HUDEP-2 (cell line): Measurements from ENCODE around the gene TMEM79.
"Not testable (repeated sequence)": the region's sequence is repeated elsewhere in the genome, so short reads cannot be mapped to it uniquely, and the experiment has no call there.

Experiments
- DNase-seq, 76 experiments: peaks; one replicate each; lab custom pipeline; 2025; ENCODE audit not compliant: unreplicated experiment in 76 of 76; lab: John Stamatoyannopoulos, UW

Gene TMEM79

GRCh38 chr1:156298852-156299357 is 14.8 kb downstream of the TMEM79 start, which contains the start of gene VHLL:
TSS of gene VHLL (minus strand) at chr1:156299307. CDS start at chr1:156299189, 118 bp downstream.
- DNase-seq, result no peak

DNA sequence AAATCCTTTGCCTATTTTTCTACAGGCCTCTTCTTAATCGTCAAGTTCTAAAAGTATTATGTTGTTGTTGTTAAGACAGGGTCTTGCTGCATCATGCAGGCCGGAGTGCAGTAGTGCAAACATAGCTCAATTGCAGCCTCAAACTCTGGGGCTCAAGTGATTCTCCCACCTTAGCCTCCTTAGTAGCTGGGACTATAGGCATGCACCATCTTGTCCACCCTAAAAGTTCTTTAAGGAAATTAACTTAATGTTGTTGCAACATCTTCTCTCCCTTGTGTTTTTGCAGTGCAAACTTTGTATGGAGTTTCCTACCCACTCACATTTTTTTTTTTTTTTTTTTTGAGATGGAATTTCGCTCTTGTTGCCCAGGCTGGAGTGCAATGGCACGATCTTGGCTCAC is 19.1 kb downstream of the TMEM79 start:
- DNase-seq, result no peak

DNA sequence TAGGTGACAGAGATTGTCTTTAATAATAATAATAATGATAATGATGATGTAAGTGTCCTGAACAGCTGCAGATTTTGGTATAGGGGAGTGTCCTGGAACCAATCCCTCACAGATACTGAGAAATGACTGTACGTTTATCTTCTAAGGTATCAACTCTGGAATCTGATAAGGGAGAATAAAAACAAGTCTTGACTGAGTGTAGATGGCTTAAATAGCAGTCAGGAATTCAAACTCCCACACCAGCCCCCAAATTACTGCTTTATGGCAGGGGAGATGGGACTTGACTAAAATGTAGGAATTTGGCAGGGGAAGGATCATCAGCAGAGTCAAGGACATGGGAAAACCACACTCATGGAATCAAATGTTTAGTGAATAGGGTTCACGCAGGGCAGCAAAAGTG is 21.1 kb downstream of the TMEM79 start:
- DNase-seq, result no peak

GRCh38 chr1:156308078-156308477 is 24.0 kb downstream of the TMEM79 start:
- DNase-seq, result no peak

GRCh38 chr1:156310962-156311361 is 26.8 kb downstream of the TMEM79 start:
- no peak for DNase-seq

- DNase-seq, result no peak
Observed at GRCh38 chr1:156316909-156317308, 32.8 kb downstream of the TMEM79 start.

DNA sequence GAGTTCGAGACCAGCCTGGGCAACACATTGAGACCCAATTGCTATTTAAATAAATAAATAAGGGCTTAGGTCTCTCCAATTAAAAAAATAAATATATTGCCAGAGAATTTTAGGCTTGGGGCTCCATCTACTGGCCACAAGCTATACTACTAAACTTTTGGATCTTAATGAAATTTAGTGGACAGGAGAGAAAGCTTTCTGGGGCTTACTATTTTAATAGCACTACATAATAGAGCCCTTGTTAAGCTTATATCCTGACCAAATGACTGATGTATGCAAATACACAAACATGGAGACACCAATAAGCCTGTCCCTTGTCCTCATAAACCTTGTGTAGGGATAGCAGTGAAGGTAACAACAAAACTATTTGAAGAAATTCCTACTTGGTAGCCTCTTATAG is 35.5 kb downstream of the TMEM79 start:
- DNase-seq, result peak in 7 of 76 experiments; percentile 2 to 17 (median 7)

- no peak for DNase-seq
Observed at GRCh38 chr1:156320560-156320959, 36.4 kb downstream of the TMEM79 start.

DNA sequence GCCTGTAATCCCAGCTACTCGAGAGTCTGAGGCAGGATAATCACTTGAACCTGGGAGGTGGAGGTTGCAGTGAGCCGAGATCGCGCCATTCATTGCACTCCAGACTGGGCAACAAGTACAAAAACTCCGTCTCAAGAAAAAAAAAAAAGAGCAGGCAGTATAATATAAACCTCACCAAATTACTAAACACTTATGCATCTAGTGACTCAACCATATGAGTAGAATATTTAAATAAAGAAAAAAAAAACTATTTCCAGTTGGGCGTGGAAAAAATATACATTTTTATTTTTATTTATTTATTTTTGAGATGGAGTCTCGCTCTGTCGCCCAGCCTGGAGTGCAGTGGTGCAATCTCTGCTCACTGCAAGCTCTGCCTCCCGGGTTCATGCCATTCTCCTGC is 39.1 kb downstream of the TMEM79 start:
- DNase-seq, result not testable (repeated sequence)

DNA sequence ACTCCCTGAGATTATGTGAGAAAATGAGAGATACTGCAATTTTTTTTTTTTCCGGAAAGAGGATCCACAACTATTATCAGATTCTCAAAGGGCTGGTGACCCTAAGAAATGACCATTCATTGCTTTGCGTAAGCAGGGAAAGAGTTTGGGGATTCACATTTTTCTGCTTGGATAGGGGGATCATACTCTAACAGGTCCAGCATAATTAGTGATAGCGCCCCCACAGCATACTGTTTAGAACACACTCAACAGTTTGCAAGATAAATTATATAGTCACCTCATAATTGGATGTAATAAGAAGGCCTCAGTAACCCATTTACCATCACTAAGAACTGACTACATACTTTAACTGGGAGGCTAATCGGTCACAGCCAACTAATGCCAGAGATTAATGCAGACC is 52.1 kb downstream of the TMEM79 start:
- DNase-seq, result peak in 16 of 76 experiments; percentile 5 to 50 (median 20)

GRCh38 chr1:156337052-156337887 is 53.1 kb downstream of the TMEM79 start:
- peak in 2 of 76 experiments; percentile 5 to 8 for DNase-seq

GRCh38 chr1:156337888-156338179 is 53.7 kb downstream of the TMEM79 start:
- DNase-seq, result no peak

DNA sequence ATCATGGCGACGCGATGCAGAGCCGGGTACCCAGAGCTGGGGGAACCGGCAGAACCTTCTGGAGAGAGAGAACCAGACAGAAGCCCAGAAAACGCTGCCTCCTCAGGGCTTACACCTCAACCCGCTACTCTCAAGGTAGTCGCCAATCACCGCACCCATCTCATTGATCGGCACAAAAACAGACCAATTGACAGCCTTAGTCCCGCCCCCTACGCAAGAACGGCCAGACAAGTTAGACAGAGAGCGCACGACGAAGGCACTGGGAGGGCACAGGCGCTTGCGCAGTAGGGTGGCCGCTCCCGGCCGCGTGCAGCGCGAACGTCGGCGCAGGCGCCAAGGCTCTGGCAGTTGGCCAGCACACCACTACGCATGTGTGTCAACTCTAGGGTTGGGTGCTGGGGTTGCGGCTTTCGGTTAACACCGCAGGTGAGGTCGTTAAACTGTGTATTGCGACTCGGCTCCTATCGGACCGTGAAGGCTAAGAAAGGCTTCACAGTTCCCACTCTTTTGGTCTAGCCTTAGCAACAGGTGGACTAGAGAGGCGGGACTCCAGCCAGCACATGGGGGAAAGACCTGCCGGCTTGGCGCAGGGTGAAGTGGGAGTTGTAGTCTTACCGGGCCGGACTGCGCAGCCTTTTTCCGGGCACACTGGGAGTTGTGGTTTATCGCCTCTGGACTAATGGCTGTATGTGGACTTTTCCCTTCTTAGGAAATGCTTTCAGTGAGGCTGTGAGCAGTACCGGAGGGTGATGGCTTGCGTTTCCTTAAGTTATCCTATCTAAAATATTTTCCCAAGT is 54.3 kb downstream of the TMEM79 start, which contains the start of the genes CCT3 and TSACC:
Gene CCT3, minus strand, starts transcription at position 113 of the 797 bp plus-strand sequence. Its CDS starts 108 bp downstream, at position 5.
Gene TSACC, plus strand, starts transcription at position 347 of the 797 bp plus-strand sequence. CDS start 1,232 bp downstream, outside the sequence.
- DNase-seq, result peak; percentile 83 to 100 (median 98)
